Cardiac muscle cell (in vitro differentiated cells and primary cell): ENCODE results near the gene OR4C3. TPM values are rescaled to one million over a fixed set of nuclear protein-coding genes. Genes with fewer than 3 reads are reported as not detected.
A peak's percentile ranks its signal among the peaks of the same experiment; 100 is the strongest.
"Not testable (repeated sequence)": the region's sequence is repeated elsewhere in the genome, so short reads cannot be mapped to it uniquely, and the experiment has no call there.

Experiments
- DNase-seq, 2 donors: peaks; one replicate each; pipeline versions ENCODE4 v3.0.0 to v3.0.0-alpha.2; 2010 to 2017; ENCODE audit warnings: low read depth in 1 of 2, low spot score in 1 of 2
- H3K27ac ChIP-seq: fragments of 200-600 bp; sonication (generic); 2 replicates; pipeline ENCODE4 v1.5.1; 2016
- H3K27me3 ChIP-seq: fragments of 200-600 bp; sonication (generic); 2 replicates; pipeline ENCODE4 v1.6.0; 2016; ENCODE audit warnings: control low read depth
- H3K36me3 ChIP-seq: fragments of 200-600 bp; sonication (generic); 2 replicates; pipeline ENCODE4 v1.5.1; 2016; ENCODE audit warnings: control low read depth
- H3K4me1 ChIP-seq: fragments of 200-600 bp; sonication (generic); 2 replicates; pipeline ENCODE4 v1.8.1; 2017; ENCODE audit warnings: low read depth, mild to moderate bottlenecking, mixed run types
- H3K4me3 ChIP-seq: fragments of 200-600 bp; sonication (generic); 2 replicates; pipeline ENCODE4 v1.5.1; 2016; ENCODE audit warnings: mild to moderate bottlenecking
- H3K9me3 ChIP-seq: fragments of 200-600 bp; sonication (generic); 2 replicates; pipeline ENCODE4 v1.5.1; 2017; ENCODE audit warnings: low read depth, mild to moderate bottlenecking, control low read depth
- CTCF ChIP-seq: IDR thresholded peaks from 2 replicates; pipeline ENCODE4 v1.5.1; 2012; ENCODE audit warnings: low read depth, mild to moderate bottlenecking, low read length
- polyA plus RNA-seq: library from polyadenylated mRNA; unstranded; fragments of >200 nt; fragmentation: Nextera tagmentation; extraction: Ambion mirVana; gene quantifications from 2 replicates; pipeline ENCODE4 v1.2.1, GENCODE V29; 2016
- total RNA-seq: library from RNA; depleted of rRNA; stranded (reverse); fragments of >200 nt; gene quantifications from 2 replicates; pipeline ENCODE4 v1.2.3, GENCODE V29; 2016

The OR4C3 gene
- total RNA-seq (not detected in 2 replicates), polyA plus RNA-seq (not detected in 2 replicates)

GRCh38 chr11:48324620-48325019 lies at the start of gene OR4C3:
TSS of gene OR4C3 (plus strand) at chr11:48324920. CDS start at chr11:48325022, 102 bp downstream.
- H3K9me3 ChIP-seq, DNase-seq, H3K36me3 ChIP-seq, H3K27ac ChIP-seq, H3K4me1 ChIP-seq, H3K4me3 ChIP-seq, H3K27me3 ChIP-seq: not testable (repeated sequence)

GRCh38 chr11:48305923-48306322 lies 18.8 kb upstream of the OR4C3 start, which contains the start of gene OR4S1:
TSS of gene OR4S1 (plus strand) at chr11:48306223. CDS start at chr11:48306223, 0 bp downstream.
- H3K4me3 ChIP-seq = no peak within 1 kb of the TSS
- TF ChIP-seq CTCF = no peak
- H3K27me3 ChIP-seq = no peaks in the 10 kb centered on the region
- no peaks in the 10 kb centered on the region for H3K9me3 ChIP-seq
- DNase-seq = no peak
- H3K36me3 ChIP-seq = no peaks in the 10 kb centered on the region
- no peak within 1 kb of the TSS for H3K27ac ChIP-seq
- no peaks in the 10 kb centered on the region for H3K4me1 ChIP-seq

GRCh38 chr11:48307760-48308386 lies 16.8 kb upstream of the OR4C3 start:
- TF ChIP-seq CTCF = peak; percentile 78
- DNase-seq = peak; percentile 0 to 49
- Histone ChIP-seq H3K9me3 (no peaks in the 10 kb centered on the region), H3K4me1 (no peaks in the 10 kb centered on the region), H3K27ac (no peak overlapping the region), H3K27me3 (no peaks in the 10 kb centered on the region), H3K36me3 (no peaks in the 10 kb centered on the region), H3K4me3 (no peak overlapping the region)

- H3K4me3 ChIP-seq, H3K27me3 ChIP-seq, H3K4me1 ChIP-seq, H3K9me3 ChIP-seq, H3K27ac ChIP-seq, H3K36me3 ChIP-seq, DNase-seq: not testable (repeated sequence)
These were observed 11.1 kb upstream of the OR4C3 start for GRCh38 chr11:48313590-48313989.

- not testable (repeated sequence) for DNase-seq, H3K9me3 ChIP-seq, H3K36me3 ChIP-seq
These were observed 4.9 kb upstream of the OR4C3 start for GRCh38 chr11:48319813-48320212.

GRCh38 chr11:48341466-48341865 lies 16.7 kb downstream of the OR4C3 start:
- Histone ChIP-seq H3K36me3 (no peaks in the 10 kb centered on the region), H3K27me3 (no peaks in the 10 kb centered on the region)
- TF ChIP-seq CTCF = no peak

More at GRCh38 chr11:48319813-48320212, 4.9 kb upstream of the OR4C3 start:
- not testable (repeated sequence) for H3K27ac ChIP-seq, H3K4me1 ChIP-seq, H3K4me3 ChIP-seq, H3K27me3 ChIP-seq

GRCh38 chr11:48342505-48342904 lies 17.8 kb downstream of the OR4C3 start:
- not testable (repeated sequence) for H3K4me3 ChIP-seq, H3K9me3 ChIP-seq, H3K4me1 ChIP-seq, H3K27ac ChIP-seq, H3K36me3 ChIP-seq, H3K27me3 ChIP-seq, DNase-seq

More at GRCh38 chr11:48341466-48341865, 16.7 kb downstream of the OR4C3 start:
- no peak for DNase-seq
- no peak overlapping the region for H3K4me3 ChIP-seq
- H3K9me3 ChIP-seq = no peaks in the 10 kb centered on the region
- H3K4me1 ChIP-seq = no peaks in the 10 kb centered on the region
- no peak overlapping the region for H3K27ac ChIP-seq

- not testable (repeated sequence) for H3K9me3 ChIP-seq, H3K27ac ChIP-seq, DNase-seq, H3K36me3 ChIP-seq, H3K4me3 ChIP-seq, H3K27me3 ChIP-seq, H3K4me1 ChIP-seq
These were observed 21.6 kb downstream of the OR4C3 start for GRCh38 chr11:48346286-48346685.
